Amniotic stem cell (primary cell): ENCODE results near the gene PIH1D2.
"Not testable (repeated sequence)": the region's sequence is repeated elsewhere in the genome, so short reads cannot be mapped to it uniquely, and the experiment has no call there.

ENCODE experiments used
- DNase-seq: peaks from one replicate; lab custom pipeline; 2025; lab: John Stamatoyannopoulos, UW

The PIH1D2 gene

DNA sequence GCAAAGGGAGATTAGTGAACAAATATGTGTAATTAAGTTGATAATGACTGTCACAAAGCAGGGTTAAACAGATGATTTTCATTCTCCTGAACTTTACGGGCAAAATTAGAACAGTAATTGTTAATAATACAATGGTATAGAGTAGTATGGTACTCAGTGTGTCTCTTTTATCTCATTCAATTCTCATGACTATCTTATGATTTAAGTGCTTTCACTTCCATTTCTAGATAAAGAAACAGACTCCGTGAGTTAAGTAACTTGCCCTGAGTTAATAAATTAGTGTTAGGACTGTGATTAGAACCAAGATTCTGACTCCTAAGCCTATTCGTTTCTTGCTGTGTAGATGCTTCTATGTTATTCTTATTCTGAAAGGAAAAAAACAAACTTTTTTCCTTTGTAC is 22.0 kb downstream of the PIH1D2 start:
- no peak for DNase-seq

GRCh38 chr11:112050721-112051120 is 23.1 kb downstream of the PIH1D2 start:
- no peak for DNase-seq

GRCh38 chr11:112049777-112050176 is 24.0 kb downstream of the PIH1D2 start:
- DNase-seq, result no peak

DNA sequence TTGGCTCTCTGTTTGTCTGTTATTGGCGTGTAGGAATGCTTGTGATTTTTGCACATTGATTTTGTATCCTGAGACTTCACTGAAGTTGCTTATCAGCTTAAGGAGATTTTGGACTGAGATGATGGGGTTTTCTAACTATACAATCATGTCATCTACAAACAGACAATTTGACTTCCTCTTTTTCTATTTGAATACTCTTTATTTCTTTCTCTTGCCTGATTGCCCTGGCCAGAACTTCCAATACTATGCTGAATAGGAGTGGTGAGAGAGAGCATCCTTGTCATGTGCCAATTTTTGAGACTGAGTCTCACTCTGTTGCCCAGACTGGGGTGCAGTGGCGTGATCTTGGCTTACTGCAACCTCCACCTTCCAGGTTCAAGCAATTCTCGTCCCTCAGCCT is 25.6 kb downstream of the PIH1D2 start:
- not testable (repeated sequence) for DNase-seq

- DNase-seq, result not testable (repeated sequence)
Measured at GRCh38 chr11:112046647-112047046, 27.2 kb downstream of the PIH1D2 start.

- no peak for DNase-seq
Measured at GRCh38 chr11:112044961-112045360, 28.9 kb downstream of the PIH1D2 start.

- DNase-seq, result no peak
Measured at GRCh38 chr11:112042961-112043304, 30.9 kb downstream of the PIH1D2 start.

DNA sequence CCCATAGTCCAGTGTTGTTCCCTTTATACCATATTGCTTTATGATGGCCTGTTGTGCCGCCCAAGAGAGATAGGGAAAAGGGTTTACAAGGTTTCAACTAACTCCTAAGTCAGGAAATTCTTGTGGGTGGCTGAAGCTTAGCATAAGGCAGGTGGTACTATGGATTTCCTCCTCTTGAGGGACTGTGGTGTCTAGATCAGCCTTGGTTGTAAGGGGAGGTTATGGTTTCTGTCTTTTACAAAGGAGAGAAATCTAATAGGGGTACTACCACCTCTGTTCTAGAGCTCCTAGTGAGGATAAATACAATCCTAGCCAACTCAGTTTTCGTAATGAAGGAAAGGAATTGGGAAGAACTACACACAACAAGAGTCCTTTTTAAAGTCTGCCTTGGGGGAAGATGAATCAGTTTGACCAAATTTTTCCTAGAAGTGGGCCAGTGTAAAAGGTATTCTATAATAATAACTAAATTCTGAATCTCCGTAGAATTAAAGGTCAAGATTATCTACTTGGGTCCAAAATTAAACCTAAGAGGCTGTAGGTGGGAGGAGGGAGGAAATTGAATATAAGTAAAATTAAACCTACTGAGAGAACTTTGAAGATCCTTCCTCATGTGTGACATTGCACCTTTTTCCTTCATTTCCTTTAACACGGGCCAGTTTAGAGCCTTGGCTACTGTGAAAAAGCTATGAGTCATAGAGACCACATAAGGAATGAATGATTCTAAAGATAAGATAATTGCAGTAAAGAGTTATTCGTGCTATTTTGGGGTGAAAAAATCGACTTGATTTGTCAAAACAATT is 31.5 kb downstream of the PIH1D2 start:
- DNase-seq, result no peak

GRCh38 chr11:112037527-112037926 is 36.3 kb downstream of the PIH1D2 start:
- no peak for DNase-seq

- DNase-seq, result no peak
Measured at GRCh38 chr11:112033902-112034301, 39.9 kb downstream of the PIH1D2 start.

DNA sequence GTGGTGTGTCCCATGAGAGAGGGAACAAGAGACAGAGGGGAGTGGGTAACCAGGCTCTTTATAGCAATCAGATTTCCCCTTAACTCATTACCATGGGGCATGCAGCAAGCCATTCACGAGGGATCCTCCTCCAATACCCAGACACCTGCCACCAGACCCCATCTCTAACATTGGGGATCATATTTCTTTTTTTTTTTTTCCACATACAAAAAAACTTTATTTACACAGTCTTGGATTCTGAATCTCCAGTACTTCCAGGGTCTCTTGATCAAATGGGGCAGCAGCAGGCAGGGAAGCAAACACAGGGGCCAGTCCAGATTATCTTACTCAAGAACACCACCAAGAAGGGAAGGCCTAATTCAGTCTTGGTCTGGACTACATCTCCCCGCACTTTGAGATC is 44.4 kb downstream of the PIH1D2 start:
- DNase-seq, result no peak

DNA sequence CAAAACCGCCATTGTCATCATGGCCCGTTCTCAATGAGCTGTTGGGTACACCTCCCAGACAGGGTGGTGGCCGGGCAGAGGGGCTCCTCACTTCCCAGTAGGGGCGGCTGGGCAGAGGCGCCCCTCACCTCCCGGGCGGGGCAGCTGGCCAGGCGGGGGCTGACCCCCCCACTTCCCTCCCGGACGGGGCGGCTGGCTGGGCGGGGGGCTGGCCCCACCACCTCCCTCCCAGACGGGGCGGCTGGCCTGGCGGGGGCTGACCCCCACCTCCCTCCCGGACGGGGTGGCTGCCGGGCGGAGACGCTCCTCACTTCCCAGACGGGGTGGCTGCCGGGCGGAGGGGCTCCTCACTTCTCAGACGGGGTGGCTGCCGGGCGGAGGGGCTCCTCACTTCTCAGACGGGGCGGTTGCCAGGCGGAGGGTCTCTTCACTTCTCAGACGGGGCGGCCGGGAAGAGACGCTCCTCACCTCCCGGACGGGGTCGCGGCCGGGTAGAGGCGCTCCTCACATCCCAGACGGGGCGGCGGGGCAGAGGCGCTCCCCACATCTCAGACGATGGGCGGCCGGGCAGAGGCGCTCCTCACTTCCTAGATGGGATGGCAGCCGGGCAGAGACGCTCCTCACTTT is 46.9 kb downstream of the PIH1D2 start:
- not testable (repeated sequence) for DNase-seq

- no peak for DNase-seq
Measured at GRCh38 chr11:112025707-112026106, 48.1 kb downstream of the PIH1D2 start.

GRCh38 chr11:112024773-112025678 is 48.8 kb downstream of the PIH1D2 start, which contains the start of gene DLAT:
DLAT (plus strand) TSS chr11:112025408; CDS start chr11:112025473, 65 bp downstream.
- no peak for DNase-seq

DNA sequence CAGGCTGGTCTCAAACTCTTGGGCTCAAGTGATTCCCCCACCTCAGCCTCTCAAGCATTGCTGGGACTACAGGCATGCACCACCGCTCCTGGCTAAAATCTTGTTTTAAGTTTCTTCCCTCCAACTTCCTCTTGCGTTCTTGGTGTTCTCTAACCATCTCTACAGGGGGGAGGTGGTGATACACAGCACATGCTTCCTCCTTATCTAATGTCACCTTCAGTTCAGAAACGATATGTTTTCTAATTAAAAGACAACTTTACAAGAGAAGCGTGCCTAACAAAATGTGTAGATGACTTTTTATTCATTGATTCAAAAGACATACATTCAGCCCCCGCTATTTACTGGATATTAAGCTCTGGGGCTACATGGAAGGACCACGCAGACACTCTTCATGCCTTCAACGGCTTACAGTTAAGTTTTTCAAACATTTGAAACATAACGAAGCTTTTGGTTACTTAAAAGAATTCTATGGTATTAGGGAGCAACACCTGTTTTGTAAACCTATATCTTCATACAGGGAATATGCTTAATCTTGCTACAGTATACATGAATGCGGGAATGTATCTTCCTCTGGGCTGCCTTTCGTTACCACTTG is 49.5 kb downstream of the PIH1D2 start:
- DNase-seq, result no peak

DNA sequence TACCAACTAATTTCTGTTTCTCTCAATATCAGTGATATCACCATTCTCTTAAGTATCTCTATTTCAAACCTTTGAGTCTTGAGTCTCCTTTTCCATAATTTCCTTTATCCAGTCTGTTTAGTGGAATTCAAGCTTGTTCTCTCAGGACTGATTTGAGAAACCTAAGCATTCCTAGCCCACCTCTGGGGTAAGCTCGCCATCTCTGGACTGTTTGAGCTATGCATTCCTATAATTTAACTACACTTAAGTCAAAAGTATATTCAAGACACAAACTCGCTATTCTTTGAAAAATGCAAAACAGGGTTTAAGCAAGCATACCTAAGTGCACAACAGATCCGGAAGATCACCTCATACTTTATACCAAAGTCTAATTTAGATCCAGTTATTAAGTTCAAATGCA is 50.7 kb downstream of the PIH1D2 start:
- DNase-seq, result no peak

DNA sequence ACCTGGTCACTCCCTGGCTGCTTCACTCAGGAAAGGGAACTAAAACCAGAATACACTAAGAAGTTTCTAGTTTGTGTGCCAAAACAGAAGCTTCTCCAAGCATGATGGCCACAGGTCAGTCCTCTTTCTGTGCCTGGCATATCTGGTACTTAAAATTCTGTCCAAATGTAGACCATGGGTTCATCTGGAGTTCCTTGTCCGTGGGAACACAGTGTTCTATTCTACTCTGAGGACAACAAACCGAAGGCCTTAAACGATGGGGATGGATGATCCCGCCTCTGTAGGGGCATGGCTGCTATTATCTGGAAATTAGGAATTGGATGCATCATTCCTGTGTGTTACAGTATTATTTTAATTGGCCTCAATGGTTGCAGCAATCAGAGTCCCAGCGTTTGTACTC is 54.8 kb downstream of the PIH1D2 start:
- no peak for DNase-seq
